GM18505 (cell line): ENCODE data around the gene NCLN.
"Not testable (repeated sequence)": the region's sequence is repeated elsewhere in the genome, so short reads cannot be mapped to it uniquely, and the experiment has no call there.

ENCODE experiments used
- ATAC-seq: cut with Tn5 transposase; IDR thresholded peaks from one replicate; pipeline ENCODE4 v1.9.1; 2021; ENCODE audit not compliant: unreplicated experiment
- POLR2A ChIP-seq: IDR thresholded peaks from 4 replicates; pipeline ENCODE4 v1.6.1; 2011; ENCODE audit warnings: borderline replicate concordance; ENCODE audit not compliant: insufficient read depth, insufficient read length; ENCODE audit errors: extremely low read depth

The NCLN gene

DNA sequence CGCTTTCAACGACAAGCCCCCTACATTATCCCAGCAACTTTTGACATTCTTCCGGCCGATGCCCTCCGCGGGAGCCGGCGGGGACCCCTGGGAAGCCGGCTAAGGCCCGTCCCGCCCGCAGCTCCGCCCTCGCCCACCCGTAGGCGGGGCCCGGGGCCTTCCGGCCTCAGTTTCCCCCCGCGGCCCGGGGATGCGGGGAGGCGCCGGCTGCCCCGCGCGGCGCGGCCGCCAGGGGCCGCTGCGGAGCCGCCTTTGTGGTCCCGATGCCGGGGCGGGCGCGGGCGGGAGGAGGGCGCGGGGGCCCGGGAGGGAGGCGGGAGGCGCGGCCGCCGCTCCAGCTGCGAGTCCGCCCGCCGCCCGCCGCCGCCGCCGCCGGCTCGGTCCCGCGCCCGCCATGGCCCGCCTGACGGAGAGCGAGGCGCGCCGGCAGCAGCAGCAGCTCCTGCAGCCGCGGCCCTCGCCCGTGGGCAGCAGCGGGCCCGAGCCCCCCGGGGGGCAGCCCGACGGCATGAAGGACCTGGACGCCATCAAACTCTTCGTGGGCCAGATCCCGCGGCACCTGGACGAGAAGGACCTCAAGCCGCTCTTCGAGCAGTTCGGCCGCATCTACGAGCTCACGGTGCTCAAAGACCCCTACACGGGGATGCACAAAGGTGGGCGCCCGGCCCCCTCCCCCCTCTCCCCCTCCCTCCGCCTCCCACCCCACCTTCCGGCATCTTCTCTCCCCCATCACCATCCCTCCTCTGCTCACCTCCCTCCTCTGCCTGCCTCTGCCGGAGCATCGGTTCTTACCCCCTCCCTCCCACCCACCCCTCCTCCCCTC is 38.8 kb downstream of the NCLN start, which contains the start of gene CELF5:
CELF5 (plus strand) TSS at position 316 of the 823 bp plus-strand sequence; CDS start at position 395, 79 bp downstream.
- no peak for TF ChIP-seq POLR2A
- ATAC-seq, result no peak

DNA sequence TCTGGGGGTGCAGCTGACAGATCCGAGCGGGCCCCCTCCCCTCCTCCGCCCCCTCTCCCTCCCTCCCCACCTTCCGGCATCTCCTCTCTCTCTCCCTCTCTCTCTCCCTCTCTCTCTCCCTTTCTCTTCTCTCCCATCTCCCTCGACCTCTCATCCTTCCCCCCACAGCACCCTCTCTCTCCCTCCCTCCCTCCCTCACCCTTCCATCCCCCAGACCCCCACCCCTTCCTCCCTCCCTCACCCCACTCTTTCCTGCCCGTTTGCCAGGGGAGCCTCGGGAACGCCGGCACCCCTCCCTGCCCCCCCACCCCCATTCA is 39.4 kb downstream of the NCLN start:
- no peak for TF ChIP-seq POLR2A

DNA sequence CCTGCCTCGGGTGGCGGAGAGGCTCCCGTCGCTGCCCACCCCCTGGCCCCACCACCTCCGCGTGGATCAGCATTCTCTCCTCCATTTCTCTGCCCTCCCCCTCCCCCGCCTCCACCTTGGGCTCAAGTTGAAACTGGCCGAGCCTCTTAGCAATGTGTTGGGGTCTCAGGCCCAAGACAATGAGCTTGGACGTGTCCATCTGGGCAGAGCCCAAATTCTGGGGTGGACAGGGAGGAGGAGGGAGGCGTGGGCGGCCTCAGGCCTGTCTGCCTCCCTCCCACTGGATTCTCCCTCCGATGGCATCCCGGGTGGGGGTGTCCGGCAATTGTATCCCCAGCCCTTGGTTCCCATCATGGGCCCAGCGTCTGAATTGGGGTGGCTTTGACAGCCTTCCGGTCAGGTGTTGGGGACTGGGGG is 40.0 kb downstream of the NCLN start:
- TF ChIP-seq POLR2A, result no peak
- ATAC-seq, result no peak

More for the DNA sequence above, 39.4 kb downstream of the NCLN start:
- no peak for ATAC-seq

DNA sequence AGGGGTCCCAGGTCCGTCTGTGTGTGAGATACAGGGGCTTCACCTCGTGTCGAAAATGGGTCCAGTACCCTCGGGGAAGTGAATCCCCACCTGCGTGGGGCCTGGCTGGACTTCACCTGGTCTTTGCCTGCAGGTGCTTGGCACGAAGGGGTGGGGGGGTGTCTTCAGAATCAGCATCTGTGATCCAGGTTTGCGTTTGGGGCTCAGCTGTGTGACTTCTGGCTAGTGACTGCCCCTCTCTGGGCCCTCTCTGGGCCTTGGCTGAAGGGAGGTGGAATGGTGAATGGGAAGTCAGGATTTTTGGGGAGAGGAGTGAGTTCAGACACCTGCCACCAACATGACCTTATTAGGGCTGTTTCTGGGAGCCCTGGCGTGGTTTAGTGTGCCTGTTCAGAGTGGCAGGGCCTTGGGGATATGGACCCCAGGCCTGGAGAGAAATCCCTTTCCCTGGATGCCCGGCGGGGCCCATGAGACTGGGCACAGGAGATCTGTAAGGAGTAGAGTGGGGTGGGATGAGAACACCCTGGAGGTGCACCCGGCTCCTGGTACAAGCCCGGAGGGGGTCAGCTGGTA is 41.4 kb downstream of the NCLN start:
- no peak for ATAC-seq
- TF ChIP-seq POLR2A, result no peak

GRCh38 chr19:3229346-3229743 is 43.6 kb downstream of the NCLN start:
- no peak for ATAC-seq
- no peak for TF ChIP-seq POLR2A

GRCh38 chr19:3229888-3230496 is 44.3 kb downstream of the NCLN start:
- TF ChIP-seq POLR2A, result no peak
- no peak for ATAC-seq

- ATAC-seq, result no peak
- no peak for TF ChIP-seq POLR2A
Measured at GRCh38 chr19:3231288-3231687, 45.6 kb downstream of the NCLN start.

DNA sequence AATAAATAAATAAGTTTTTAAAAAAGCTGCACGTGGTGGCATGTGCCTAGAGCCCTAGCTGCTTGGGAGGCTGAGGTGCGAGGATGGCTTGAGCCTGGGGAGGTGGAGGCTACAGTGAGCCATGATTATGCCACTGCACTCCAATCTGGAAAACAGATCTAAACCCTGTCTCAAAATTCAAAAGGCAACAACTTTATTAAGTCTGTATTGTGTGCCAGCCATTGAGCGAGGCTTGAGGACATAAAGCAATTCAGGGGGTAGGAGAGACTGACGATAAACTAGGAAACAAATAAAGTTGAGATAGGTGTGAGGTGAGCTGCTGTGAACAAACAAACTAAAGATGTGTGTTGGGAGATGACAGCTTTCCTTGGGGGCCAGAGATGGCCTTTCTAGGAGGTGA is 47.4 kb downstream of the NCLN start:
- no peak for ATAC-seq
- TF ChIP-seq POLR2A, result no peak

- ATAC-seq, result no peak
- no peak for TF ChIP-seq POLR2A
Measured at GRCh38 chr19:3233831-3234230, 48.1 kb downstream of the NCLN start.

GRCh38 chr19:3234800-3235199 is 49.1 kb downstream of the NCLN start:
- no peak for TF ChIP-seq POLR2A
- ATAC-seq, result no peak

DNA sequence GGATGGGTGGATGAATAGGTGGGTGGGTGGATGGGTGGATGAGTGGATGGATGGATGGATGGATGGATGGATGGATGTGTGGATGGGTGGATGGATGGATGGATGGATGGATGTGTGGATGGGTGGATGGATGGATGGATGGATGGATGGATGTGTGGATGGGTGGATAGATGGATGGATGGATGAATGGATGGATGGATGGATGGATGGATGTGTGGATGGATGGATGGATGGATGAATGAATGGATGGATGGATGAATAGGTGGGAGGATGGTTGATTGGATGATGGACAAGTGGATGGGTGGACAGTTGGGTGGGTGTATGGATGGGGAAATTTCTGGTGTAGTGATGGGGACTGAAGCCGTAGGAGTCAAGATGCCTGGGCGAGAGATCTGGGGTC is 49.9 kb downstream of the NCLN start:
- not testable (repeated sequence) for ATAC-seq

GRCh38 chr19:3236272-3236671 is 50.5 kb downstream of the NCLN start:
- TF ChIP-seq POLR2A, result no peak
- no peak for ATAC-seq

DNA sequence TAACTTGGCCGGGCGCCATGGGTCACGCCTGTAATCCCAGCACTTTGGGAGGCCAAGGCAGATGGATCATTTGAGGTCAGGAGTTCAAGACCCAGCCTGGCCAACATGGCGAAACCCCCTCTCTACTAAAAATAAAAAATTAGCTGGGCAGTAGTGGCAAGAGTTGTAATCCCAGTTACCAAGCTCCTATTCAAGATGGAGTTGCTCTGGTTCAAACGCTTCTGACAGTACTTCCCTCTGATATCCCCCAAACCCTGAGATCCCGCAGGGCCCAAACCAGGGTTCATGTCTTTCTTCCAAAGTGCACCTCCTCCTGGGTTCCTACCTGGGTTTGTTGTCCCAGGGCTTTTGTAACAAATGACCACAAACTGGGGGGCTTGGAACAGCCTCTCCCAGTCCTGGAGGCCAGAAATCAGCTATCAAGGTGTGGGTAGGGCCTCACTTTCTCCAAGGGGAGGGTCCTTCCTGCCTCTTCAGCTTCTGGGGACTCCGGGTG is 52.4 kb downstream of the NCLN start:
- TF ChIP-seq POLR2A, result no peak
- no peak for ATAC-seq

GRCh38 chr19:3239367-3239766 is 53.6 kb downstream of the NCLN start:
- no peak for ATAC-seq
- no peak for TF ChIP-seq POLR2A

GRCh38 chr19:3243819-3244700 is 58.3 kb downstream of the NCLN start:
- TF ChIP-seq POLR2A, result no peak
- ATAC-seq, result no peak
